ENCODE data around the gene SH3TC1.

Gene SH3TC1

GRCh38 chr4:8277356-8278008 lies 78.4 kb downstream of the SH3TC1 start:
- no peak for DNase-seq (ENCODE audit: low spot score)

- DNase-seq (ENCODE audit: low spot score), result no peak
These were observed 78.9 kb downstream of the SH3TC1 start for GRCh38 chr4:8278009-8278395.

GRCh38 chr4:8278421-8279287 lies 79.6 kb downstream of the SH3TC1 start:
- DNase-seq (ENCODE audit: low spot score), result no peak

GRCh38 chr4:8279321-8280157 lies 80.4 kb downstream of the SH3TC1 start:
- DNase-seq (ENCODE audit: low spot score), result no peak

- no peak for DNase-seq (ENCODE audit: low spot score)
These were observed 81.2 kb downstream of the SH3TC1 start for GRCh38 chr4:8280158-8280875.

- no peak for DNase-seq (ENCODE audit: low spot score)
These were observed 81.9 kb downstream of the SH3TC1 start for GRCh38 chr4:8280876-8281440.

- no peak for DNase-seq (ENCODE audit: low spot score)
These were observed 82.5 kb downstream of the SH3TC1 start for GRCh38 chr4:8281519-8282133.

- DNase-seq (ENCODE audit: low spot score), result no peak
These were observed 83.1 kb downstream of the SH3TC1 start for GRCh38 chr4:8282134-8282641.

- DNase-seq (ENCODE audit: low spot score), result no peak
These were observed 83.7 kb downstream of the SH3TC1 start for GRCh38 chr4:8282742-8283141.

- no peak for DNase-seq (ENCODE audit: low spot score)
These were observed 84.1 kb downstream of the SH3TC1 start for GRCh38 chr4:8283161-8283560.

GRCh38 chr4:8283631-8284121 lies 84.6 kb downstream of the SH3TC1 start:
- no peak for DNase-seq (ENCODE audit: low spot score)

- no peak for DNase-seq (ENCODE audit: low spot score)
These were observed 85.3 kb downstream of the SH3TC1 start for GRCh38 chr4:8284391-8284790.

GRCh38 chr4:8285143-8285975 lies 86.3 kb downstream of the SH3TC1 start:
- DNase-seq (ENCODE audit: low spot score), result no peak

GRCh38 chr4:8285976-8286718 lies 87.1 kb downstream of the SH3TC1 start:
- no peak for DNase-seq (ENCODE audit: low spot score)

GRCh38 chr4:8286719-8287342 lies 87.7 kb downstream of the SH3TC1 start:
- no peak for DNase-seq (ENCODE audit: low spot score)

GRCh38 chr4:8287343-8288280 lies 88.5 kb downstream of the SH3TC1 start:
- no peak for DNase-seq (ENCODE audit: low spot score)

GRCh38 chr4:8289151-8289750 lies 90.2 kb downstream of the SH3TC1 start:
- DNase-seq (ENCODE audit: low spot score), result no peak

Measured in Ammon's horn (tissue), 1 donor.